ENCODE measurements around the gene SPATA20.

Gene SPATA20

GRCh38 chr17:50537721-50538548, 9.0 kb upstream of the SPATA20 start:
- no peaks in the 10 kb centered on the region for H3K36me3 ChIP-seq (ENCODE audit: control insufficient read depth, insufficient read depth, low read length)
- no peak overlapping the region for H3K4me2 ChIP-seq (ENCODE audit: low read length)
- peaks cover 39% of the 10 kb centered on the region for H3K4me1 ChIP-seq
- no peak overlapping the region for H3K4me3 ChIP-seq (ENCODE audit: low read depth, low read length)
- no peak for TF ChIP-seq CTCF (IDR thresholded peaks at IDR 0.05)
- no peak overlapping the region for H3K27ac ChIP-seq
- no peak overlapping the region for H2AFZ ChIP-seq
- no peaks in the 10 kb centered on the region for H3K27me3 ChIP-seq (ENCODE audit: control insufficient read depth, insufficient read depth, low read length)
- H3K9ac ChIP-seq, result no peak overlapping the region
- no peaks in the 10 kb centered on the region for H3K9me3 ChIP-seq (ENCODE audit: control insufficient read depth, low read length)
- peaks cover 35% of the 10 kb centered on the region for H3K79me2 ChIP-seq

GRCh38 chr17:50538549-50539410, 8.2 kb upstream of the SPATA20 start:
- Histone ChIP-seq H2AFZ (no peak overlapping the region), H3K9ac (no peak overlapping the region), H3K27me3 (ENCODE audit: control insufficient read depth, insufficient read depth, low read length) (no peaks in the 10 kb centered on the region), H3K4me2 (ENCODE audit: low read length) (no peak overlapping the region), H3K79me2 (peaks cover 35% of the 10 kb centered on the region), H3K4me1 (peaks cover 46% of the 10 kb centered on the region), H3K4me3 (ENCODE audit: low read depth, low read length) (no peak overlapping the region), H3K27ac (no peak overlapping the region), H3K9me3 (ENCODE audit: control insufficient read depth, low read length) (no peaks in the 10 kb centered on the region), H3K36me3 (ENCODE audit: control insufficient read depth, insufficient read depth, low read length) (no peaks in the 10 kb centered on the region)
- TF ChIP-seq CTCF (IDR thresholded peaks at IDR 0.05), result no peak

GRCh38 chr17:50539762-50540559, 7.0 kb upstream of the SPATA20 start:
- no peak for TF ChIP-seq CTCF (IDR thresholded peaks at IDR 0.05)
- H3K9ac ChIP-seq, result no peak overlapping the region
- H2AFZ ChIP-seq, result no peak overlapping the region
- H3K27ac ChIP-seq, result no peak overlapping the region
- no peak overlapping the region for H3K4me2 ChIP-seq (ENCODE audit: low read length)
- H3K4me3 ChIP-seq (ENCODE audit: low read depth, low read length), result no peak overlapping the region
- peaks cover 39% of the 10 kb centered on the region for H3K4me1 ChIP-seq
- H3K9me3 ChIP-seq (ENCODE audit: control insufficient read depth, low read length), result no peaks in the 10 kb centered on the region
- H3K79me2 ChIP-seq, result peaks cover 35% of the 10 kb centered on the region
- no peaks in the 10 kb centered on the region for H3K27me3 ChIP-seq (ENCODE audit: control insufficient read depth, insufficient read depth, low read length)
- no peaks in the 10 kb centered on the region for H3K36me3 ChIP-seq (ENCODE audit: control insufficient read depth, insufficient read depth, low read length)

GRCh38 chr17:50540560-50541401, 6.2 kb upstream of the SPATA20 start:
- Histone ChIP-seq H3K36me3 (ENCODE audit: control insufficient read depth, insufficient read depth, low read length) (no peaks in the 10 kb centered on the region), H2AFZ (no peak overlapping the region), H3K27me3 (ENCODE audit: control insufficient read depth, insufficient read depth, low read length) (no peaks in the 10 kb centered on the region), H3K4me2 (ENCODE audit: low read length) (no peak overlapping the region), H3K9ac (no peak overlapping the region), H3K9me3 (ENCODE audit: control insufficient read depth, low read length) (no peaks in the 10 kb centered on the region), H3K27ac (peak overlapping the region; percentile 36), H3K4me1 (peaks cover 31% of the 10 kb centered on the region), H3K79me2 (peaks cover 28% of the 10 kb centered on the region), H3K4me3 (ENCODE audit: low read depth, low read length) (no peak overlapping the region)
- no peak for TF ChIP-seq CTCF (IDR thresholded peaks at IDR 0.05)

Measured in parathyroid adenoma (tissue), 2 donors.